Suprapubic skin (tissue), 3 donors: Measurements from ENCODE around the gene SAT2.

Source experiments
- CTCF ChIP-seq, 2 donors: fragments of 200-600 bp in 1 of 2; fragments of 450-650 bp in 1 of 2; sonication (generic) in 1 of 2; IDR thresholded peaks; one replicate each; pipeline ENCODE4 v1.5.1; 2016 to 2019; ENCODE audit warnings: antibody characterized with exemption in 2 of 2, mild to moderate bottlenecking in 1 of 2, moderate library complexity in 1 of 2
- EP300 ChIP-seq: sonication (generic); formaldehyde crosslinking; IDR thresholded peaks from one replicate; pipeline ENCODE4 v1.6.1; 2017; ENCODE audit warnings: antibody characterized with exemption

GRCh38 chr17:7647018-7647417 is 19.4 kb upstream of the SAT2 start:
- TF ChIP-seq CTCF (IDR thresholded peaks at IDR 0.05) (no peak), EP300 (no peak)
